K562 (cell line): ENCODE measurements around the gene SERGEF. TPM values are rescaled to one million over a fixed set of nuclear protein-coding genes. Genes with fewer than 3 reads are reported as not detected.

Source experiments
- L3MBTL2 ChIP-seq: fragments of 450-650 bp; IDR thresholded peaks from 2 replicates; pipeline ENCODE4 v1.6.1; 2016; ENCODE audit warnings: mild to moderate bottlenecking, moderate library complexity
- PRDM10 ChIP-seq: fragments of 450-650 bp; IDR thresholded peaks from 2 replicates; pipeline ENCODE4 v1.6.1; 2018; ENCODE audit not compliant: partially characterized antibody
- TSHZ1 ChIP-seq: fragments of 250-450 bp; sonication (Bioruptor Pico); IDR thresholded peaks from 2 replicates; pipeline ENCODE4 v1.4.0; 2020; ENCODE audit warnings: mild to moderate bottlenecking, moderate library complexity
- polyA plus RNA-seq, 8 experiments: library from polyadenylated mRNA; depleted of rRNA in 4 of 8; stranded (reverse) in 5 of 8; unstranded in 3 of 8; fragments of >200 nt; fragmentation: Nextera tagmentation in 2 of 8; fragmentation: Illumina TruSeq in 1 of 8; extraction: Ambion mirVana in 2 of 8; extraction: Trizol in 1 of 8; gene quantifications; 2 replicates each; pipeline versions ENCODE4 v1.2.1 to v1.2.3, GENCODE V29; 2011 to 2014; ENCODE audit warnings: inconsistent platforms in 1 of 8, missing spikeins in 1 of 8
- total RNA-seq, 7 experiments: library from RNA; depleted of rRNA in 6 of 7; stranded (reverse); fragments of >200 nt in 6 of 7; fragmentation: Illumina TruSeq in 2 of 7; extraction: Trizol in 2 of 7; gene quantifications; 2 replicates each; pipeline versions ENCODE4 v1.2.1 to v1.2.3, GENCODE V29; 2011 to 2021; ENCODE audit warnings: low replicate concordance in 1 of 7

Gene SERGEF
- total and polyA plus RNA-seq, 9 of the 15 experiments (the other 6 are each of a cell fraction or from before 2014, with no cell fraction given): 10.2 to 28.0 (median 19.9) TPM

GRCh38 chr11:17845431-17845881, 167.4 kb downstream of the SERGEF start (continued):
- no peak for TF ChIP-seq PRDM10
- TF ChIP-seq TSHZ1 (CRISPR knock-in tag): no peak
- no peak for TF ChIP-seq L3MBTL2
